Measurements from ENCODE around the gene FAM20C.

Gene FAM20C

GRCh38 chr7:154096-154799, 38.1 kb upstream of the FAM20C start:
- no peak overlapping the region for H3K4me3 ChIP-seq (ENCODE audit: low read length)
- TF ChIP-seq CTCF (conservative IDR thresholded peaks at IDR 0.05; ENCODE audit: low read length), result no peak
- no peak for DNase-seq (ENCODE audit: low read depth)

DNA sequence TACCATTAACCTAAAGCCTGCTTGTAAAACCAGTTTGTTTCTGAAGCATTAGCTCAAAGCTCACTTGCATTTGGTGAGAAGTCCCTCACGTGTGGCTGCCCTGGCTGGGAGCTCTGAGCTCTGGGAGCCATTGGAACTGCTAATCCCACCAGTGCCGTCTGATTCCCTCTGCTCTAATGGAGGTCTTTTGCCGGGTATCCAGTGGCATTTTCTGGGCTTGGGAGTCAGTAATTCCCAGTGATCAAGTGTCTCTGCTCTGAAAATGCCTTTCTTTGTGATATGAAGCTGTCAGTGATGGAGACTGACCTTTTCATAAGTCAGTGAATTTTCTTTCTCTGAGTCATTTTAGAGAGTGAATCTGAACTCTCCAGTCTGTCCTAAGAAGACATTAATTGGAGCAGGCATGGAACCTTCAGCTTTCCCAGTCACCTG, 36.9 kb upstream of the FAM20C start:
- no peak for TF ChIP-seq CTCF (conservative IDR thresholded peaks at IDR 0.05; ENCODE audit: low read length)
- DNase-seq (ENCODE audit: low read depth), result no peak
- no peak overlapping the region for H3K4me3 ChIP-seq (ENCODE audit: low read length)

DNA sequence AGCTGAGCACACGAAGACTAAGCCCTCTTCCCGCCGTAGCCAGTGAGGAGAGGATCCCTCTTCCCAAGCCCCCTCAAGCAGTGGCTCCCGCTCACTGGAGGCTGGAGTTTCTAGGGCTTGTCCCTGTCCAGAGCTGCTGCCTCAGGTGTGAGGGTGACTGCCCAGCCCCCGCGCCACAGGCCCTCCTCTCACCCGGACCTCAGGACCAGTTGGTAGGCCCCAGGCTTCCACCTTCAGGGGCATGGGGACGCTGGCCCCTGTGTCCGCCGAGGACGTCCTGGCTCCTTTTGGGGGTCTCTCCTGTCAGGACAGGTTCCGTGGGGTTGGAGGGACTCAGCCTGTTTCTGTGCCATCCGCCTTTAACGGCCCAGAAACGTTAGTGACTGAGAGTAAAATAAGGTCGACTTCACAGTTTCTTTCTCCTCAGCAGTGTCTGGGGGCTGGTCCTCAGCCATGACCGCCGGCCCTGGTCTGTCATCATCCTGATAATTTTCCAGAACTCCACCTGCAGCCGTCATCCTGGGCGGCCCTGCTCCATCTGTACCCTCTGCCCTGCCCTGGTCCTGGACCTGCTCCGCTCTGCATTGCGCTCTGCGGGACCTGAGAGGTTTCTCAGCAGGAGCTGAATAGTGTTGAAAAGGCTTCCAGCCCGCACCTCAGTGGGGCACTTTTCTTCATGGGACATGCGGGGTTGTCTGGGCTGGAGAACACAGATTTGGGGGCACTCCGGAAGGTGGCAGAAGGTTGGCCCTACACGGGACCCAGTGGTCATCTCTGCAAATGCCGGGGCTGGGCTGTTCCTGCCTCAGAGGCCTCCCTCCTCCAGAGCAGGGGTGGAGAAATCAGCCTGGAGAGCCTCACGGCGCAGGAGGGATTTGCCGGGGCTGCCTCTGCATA, 36.0 kb upstream of the FAM20C start:
- no peak overlapping the region for H3K4me3 ChIP-seq (ENCODE audit: low read length)
- no peak for TF ChIP-seq CTCF (conservative IDR thresholded peaks at IDR 0.05; ENCODE audit: low read length)
- no peak for DNase-seq (ENCODE audit: low read depth)

GRCh38 chr7:157008-157310, 35.4 kb upstream of the FAM20C start:
- no peak overlapping the region for H3K4me3 ChIP-seq (ENCODE audit: low read length)
- DNase-seq (ENCODE audit: low read depth), result no peak
- TF ChIP-seq CTCF (conservative IDR thresholded peaks at IDR 0.05; ENCODE audit: low read length), result no peak

DNA sequence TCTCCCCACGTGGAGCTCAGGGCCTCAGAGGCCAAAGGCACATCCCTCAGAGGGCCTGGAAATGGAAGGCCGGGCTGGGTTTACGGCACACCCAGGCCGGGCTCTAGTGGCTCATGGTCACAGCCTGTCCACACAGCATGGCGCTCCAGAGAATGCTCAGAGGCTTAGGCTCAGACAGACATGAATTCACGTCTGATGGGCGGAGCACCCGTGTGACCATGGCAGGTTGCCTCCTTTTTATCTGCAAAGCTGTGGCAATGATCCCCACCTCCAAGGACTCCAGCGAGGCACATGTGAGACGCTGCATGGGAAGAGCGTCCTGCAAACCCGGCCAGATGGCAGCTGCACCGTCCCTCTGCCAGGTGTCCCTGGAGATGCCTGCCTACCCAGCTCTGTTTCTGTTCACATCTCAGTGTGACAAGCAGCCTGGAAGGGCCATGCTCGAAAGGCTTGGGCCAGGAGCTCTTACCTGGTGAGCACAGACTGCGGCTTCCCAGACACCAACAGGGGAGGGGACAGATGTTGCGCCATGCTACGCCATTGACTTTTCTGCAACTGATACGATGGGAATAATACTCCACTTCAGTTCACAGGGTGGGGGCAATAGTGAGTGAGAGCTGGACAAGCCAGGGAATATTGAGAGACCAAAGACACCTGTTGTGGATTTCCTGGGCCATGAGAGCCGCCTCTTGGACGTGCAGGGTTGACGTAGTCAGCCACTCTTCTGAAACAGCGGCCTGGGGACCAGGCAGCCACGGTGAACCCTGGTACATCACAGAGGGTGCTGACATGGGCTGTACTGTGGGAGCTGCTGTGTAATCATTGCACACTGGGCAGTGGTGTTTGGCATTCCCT, 34.4 kb upstream of the FAM20C start:
- no peak for DNase-seq (ENCODE audit: low read depth)
- TF ChIP-seq CTCF (conservative IDR thresholded peaks at IDR 0.05; ENCODE audit: low read length), result no peak
- H3K4me3 ChIP-seq (ENCODE audit: low read length), result no peak overlapping the region

GRCh38 chr7:158771-159170, 33.6 kb upstream of the FAM20C start:
- no peak for DNase-seq (ENCODE audit: low read depth)
- no peak for TF ChIP-seq CTCF (conservative IDR thresholded peaks at IDR 0.05; ENCODE audit: low read length)
- H3K4me3 ChIP-seq (ENCODE audit: low read length), result no peak overlapping the region
